GM23248 (cell line): Measurements from ENCODE around the gene MNAT1. TPM values are rescaled to one million over a fixed set of nuclear protein-coding genes. Genes with fewer than 3 reads are reported as not detected.

Source experiments
- DNase-seq: peaks from one replicate; pipeline ENCODE4 v3.0.0-alpha.2; 2015
- H2AFZ ChIP-seq: fragments of 200-600 bp; sonication (generic); 2 replicates; pipeline ENCODE4 v1.6.1; 2016; ENCODE audit warnings: antibody characterized with exemption
- H3F3A ChIP-seq: fragments of 200-600 bp; sonication (generic); 2 replicates; pipeline ENCODE4 v1.6.1; 2016; ENCODE audit warnings: mild to moderate bottlenecking, antibody characterized with exemption, mixed run types; ENCODE audit not compliant: insufficient read depth
- H3K27ac ChIP-seq: fragments of 200-600 bp; sonication (generic); 2 replicates; pipeline ENCODE4 v1.5.1; 2016; ENCODE audit warnings: mild to moderate bottlenecking
- H3K27me3 ChIP-seq: fragments of 200-600 bp; sonication (generic); replicated peaks from 2 replicates; pipeline ENCODE4 v1.6.1; 2016; ENCODE audit warnings: mild to moderate bottlenecking; ENCODE audit not compliant: insufficient read depth
- H3K36me3 ChIP-seq: fragments of 200-600 bp; sonication (generic); 2 replicates; pipeline ENCODE4 v1.6.1; 2016; ENCODE audit warnings: low read depth, mild to moderate bottlenecking
- H3K4me1 ChIP-seq: fragments of 200-600 bp; sonication (generic); 2 replicates; pipeline ENCODE4 v1.6.1; 2016; ENCODE audit warnings: mild to moderate bottlenecking; ENCODE audit not compliant: insufficient read depth
- H3K4me2 ChIP-seq: fragments of 200-600 bp; sonication (generic); one replicate; pipeline ENCODE4 v1.6.1; 2016; ENCODE audit warnings: mild to moderate bottlenecking; ENCODE audit not compliant: unreplicated experiment
- H3K4me3 ChIP-seq: fragments of 200-600 bp; sonication (generic); 2 replicates; pipeline ENCODE4 v1.5.1; 2016; ENCODE audit warnings: mild to moderate bottlenecking
- H3K79me2 ChIP-seq: fragments of 200-600 bp; sonication (generic); 2 replicates; pipeline ENCODE4 v1.6.1; 2016; ENCODE audit warnings: mild to moderate bottlenecking; ENCODE audit not compliant: insufficient read depth
- H3K9ac ChIP-seq: fragments of 200-600 bp; sonication (generic); 2 replicates; pipeline ENCODE4 v1.6.1; 2016; ENCODE audit warnings: mild to moderate bottlenecking
- H3K9me2 ChIP-seq: fragments of 200-600 bp; sonication (generic); 2 replicates; pipeline ENCODE4 v1.6.1; 2016; ENCODE audit warnings: mixed run types, mild to moderate bottlenecking, moderate library complexity; ENCODE audit not compliant: insufficient read depth
- H3K9me3 ChIP-seq: fragments of 200-600 bp; sonication (generic); one replicate; pipeline ENCODE4 v1.6.1; 2017; ENCODE audit warnings: low read depth
- H4K20me1 ChIP-seq: fragments of 200-600 bp; sonication (generic); 2 replicates; pipeline ENCODE4 v1.6.0; 2016; ENCODE audit not compliant: insufficient read depth
- EZH2 ChIP-seq: fragments of 200-600 bp; sonication (generic); IDR thresholded peaks from 2 replicates; pipeline ENCODE4 v1.6.1; 2018; ENCODE audit warnings: antibody characterized with exemption, mild to moderate bottlenecking; ENCODE audit not compliant: insufficient read depth, poor library complexity, severe bottlenecking
- EZH2phosphoT487 ChIP-seq: fragments of 200-600 bp; sonication (generic); IDR thresholded peaks from 2 replicates; pipeline ENCODE4 v1.6.1; 2018; ENCODE audit warnings: antibody characterized with exemption, moderate library complexity, mild to moderate bottlenecking, low read depth; ENCODE audit not compliant: insufficient read depth
- WGBS, 2 experiments: methylation state at CpG; one replicate each; pipeline ENCODE4 v1.1.6; 2015 to 2017; ENCODE audit warnings: low lambda C conversion rate in 2 of 2, low coverage in 1 of 2; ENCODE audit errors: missing lambda C conversion rate in 2 of 2; 5-methylcytosine and 5-hydroxymethylcytosine counted together
- in situ Hi-C: fragments of 300-500 bp; cut with MboI; formaldehyde crosslinking; loops from 2 replicates; pipeline ENCODE4 v1.15.0; 2020
- polyA plus RNA-seq: library from polyadenylated mRNA; unstranded; fragments of >200 nt; fragmentation: Nextera tagmentation; extraction: Ambion mirVana; gene quantifications from 2 replicates; pipeline ENCODE4 v1.2.1, GENCODE V29; 2016
- total RNA-seq: library from RNA; depleted of rRNA; stranded (reverse); fragments of >200 nt; shearing (Covaris generic); gene quantifications from 2 replicates; pipeline ENCODE4 v1.2.3, GENCODE V29; 2014

The MNAT1 gene
- total and polyA plus RNA-seq, 2 experiments from 2014 or later: 39.9 to 53.8 TPM

GRCh38 chr14:60968099-60968498, 233.5 kb downstream of the MNAT1 start:
- Histone ChIP-seq H3K27me3 (no peaks in the 10 kb centered on the region), H3K9me3 (no peaks in the 10 kb centered on the region), H3K36me3 (no peaks in the 10 kb centered on the region; the same call in 1 of the 2 replicates), H3F3A (peaks cover 15% of the 10 kb centered on the region), H3K9ac (no peak overlapping the region), H3K27ac (no peak overlapping the region), H2AFZ (no peak overlapping the region), H4K20me1 (no peaks in the 10 kb centered on the region), H3K4me2 (no peak overlapping the region), H3K4me1 (peaks cover 5% of the 10 kb centered on the region; the same call in 1 of the 2 replicates), H3K4me3 (no peak overlapping the region), H3K9me2 (no peaks in the 10 kb centered on the region), H3K79me2 (peaks cover 10% of the 10 kb centered on the region; the same call in 1 of the 2 replicates)
- in situ Hi-C loops: no loop called here
- TF ChIP-seq EZH2phosphoT487 (no peak), EZH2 (no peak)
- no peak for DNase-seq
- 96 to 98% methylated on average over 1 of the region's 1 CpG for WGBS, 2 experiments

- Histone ChIP-seq H3K79me2 (peaks cover 5% of the 10 kb centered on the region; the same call in 1 of the 2 replicates), H3K36me3 (no peaks in the 10 kb centered on the region; the same call in 1 of the 2 replicates), H3K27ac (no peak overlapping the region), H3F3A (peaks cover 15% of the 10 kb centered on the region), H4K20me1 (no peaks in the 10 kb centered on the region), H2AFZ (no peak overlapping the region), H3K9me2 (no peaks in the 10 kb centered on the region), H3K9ac (no peak overlapping the region), H3K27me3 (no peaks in the 10 kb centered on the region), H3K4me3 (no peak overlapping the region), H3K9me3 (no peaks in the 10 kb centered on the region), H3K4me2 (no peak overlapping the region), H3K4me1 (peaks cover 5% of the 10 kb centered on the region; the same call in 1 of the 2 replicates)
- TF ChIP-seq EZH2: no peak
- TF ChIP-seq EZH2phosphoT487: no peak
- in situ Hi-C loops: no loop called here
- DNase-seq: no peak
Observed at GRCh38 chr14:60968671-60969070, 234.1 kb downstream of the MNAT1 start.

GRCh38 chr14:60970146-60970545, 235.6 kb downstream of the MNAT1 start:
- peaks cover 8% of the 10 kb centered on the region for H3F3A ChIP-seq
- no peak for DNase-seq
- in situ Hi-C loops: no loop called here
- H3K9me3 ChIP-seq: no peaks in the 10 kb centered on the region
- H3K9me2 ChIP-seq: no peaks in the 10 kb centered on the region
- no peak overlapping the region for H2AFZ ChIP-seq
- H3K4me1 ChIP-seq: peaks cover 5% of the 10 kb centered on the region; the same call in 1 of the 2 replicates
- H3K27me3 ChIP-seq: no peaks in the 10 kb centered on the region
- no peak overlapping the region for H3K27ac ChIP-seq
- no peak for TF ChIP-seq EZH2phosphoT487
- TF ChIP-seq EZH2: no peak
- H3K36me3 ChIP-seq: no peaks in the 10 kb centered on the region; the same call in 1 of the 2 replicates
- no peak overlapping the region for H3K4me2 ChIP-seq
- 94 to 100% methylated on average over 2 of the region's 2 CpGs for WGBS, 2 experiments
- H4K20me1 ChIP-seq: no peaks in the 10 kb centered on the region
- H3K79me2 ChIP-seq: peaks cover 5% of the 10 kb centered on the region; the same call in 1 of the 2 replicates
- H3K9ac ChIP-seq: no peak overlapping the region
- H3K4me3 ChIP-seq: no peak overlapping the region

GRCh38 chr14:60971271-60971670, 236.7 kb downstream of the MNAT1 start:
- WGBS, 2 experiments: 23 to 29% methylated on average over 2 of the region's 2 CpGs
- Histone ChIP-seq H4K20me1 (no peaks in the 10 kb centered on the region), H3K9ac (no peak overlapping the region), H2AFZ (no peak overlapping the region), H3K79me2 (peaks cover 9% of the 10 kb centered on the region; the same call in 1 of the 2 replicates), H3K36me3 (no peaks in the 10 kb centered on the region; the same call in 1 of the 2 replicates), H3K4me1 (no peaks in the 10 kb centered on the region), H3F3A (no peaks in the 10 kb centered on the region), H3K9me2 (no peaks in the 10 kb centered on the region), H3K27me3 (no peaks in the 10 kb centered on the region), H3K27ac (no peak overlapping the region), H3K4me3 (no peak overlapping the region), H3K9me3 (no peaks in the 10 kb centered on the region), H3K4me2 (no peak overlapping the region)
- DNase-seq: no peak
- in situ Hi-C loops: no loop called here
- TF ChIP-seq EZH2phosphoT487: no peak
- TF ChIP-seq EZH2: no peak

GRCh38 chr14:60972295-60972694, 237.7 kb downstream of the MNAT1 start:
- H3K79me2 ChIP-seq: peaks cover 12% of the 10 kb centered on the region; the same call in 1 of the 2 replicates
- DNase-seq: no peak
- TF ChIP-seq EZH2phosphoT487 (no peak), EZH2 (no peak)
- H3K9me3 ChIP-seq: no peaks in the 10 kb centered on the region
- H3K4me2 ChIP-seq: no peak overlapping the region
- no peaks in the 10 kb centered on the region for H3K9me2 ChIP-seq
- no peak overlapping the region for H3K4me3 ChIP-seq
- H3K4me1 ChIP-seq: no peaks in the 10 kb centered on the region
- H3K9ac ChIP-seq: no peak overlapping the region
- WGBS, 2 experiments: 97 to 98% methylated on average over 15 of the region's 15 CpGs
- in situ Hi-C loops: no loop called here
- no peak overlapping the region for H2AFZ ChIP-seq
- H3K27ac ChIP-seq: no peak overlapping the region
- H4K20me1 ChIP-seq: no peaks in the 10 kb centered on the region
- H3K27me3 ChIP-seq: no peaks in the 10 kb centered on the region
- no peaks in the 10 kb centered on the region for H3F3A ChIP-seq
- no peaks in the 10 kb centered on the region; the same call in 1 of the 2 replicates for H3K36me3 ChIP-seq
